ENCODE data around the gene RASEF. TPM values are rescaled to one million over a fixed set of nuclear protein-coding genes. Genes with fewer than 3 reads are reported as not detected.

The RASEF gene
- total and polyA plus RNA-seq, 3 donors from 2014 or later: 2.7 to 10.8 (median 9.1) TPM

GRCh38 chr9:83012922-83013838 lies 49.8 kb downstream of the RASEF start:
- no peak for DNase-seq
- Histone ChIP-seq H3K36me3 (ENCODE audit: low read depth, missing control alignments) (no peaks in the 10 kb centered on the region), H3K27me3 (no peaks in the 10 kb centered on the region), H3K4me3 (no peak overlapping the region), H3K4me1 (no peaks in the 10 kb centered on the region), H3K27ac (no peak overlapping the region), H3K9me3 (no peaks in the 10 kb centered on the region)
- no peak for TF ChIP-seq CTCF (IDR thresholded peaks at IDR 0.05)
- TF ChIP-seq POLR2A (IDR thresholded peaks at IDR 0.05): no peak
- intact Hi-C loops (cut with DNase I; ENCODE audit: low total_unique reads): no loop called here
- WGBS, 2 donors: 49 to 52% methylated on average over 7 of the region's 7 CpGs

GRCh38 chr9:83012168-83012921 lies 50.6 kb downstream of the RASEF start:
- no peaks in the 10 kb centered on the region for H3K9me3 ChIP-seq
- TF ChIP-seq CTCF (IDR thresholded peaks at IDR 0.05) (no peak), POLR2A (IDR thresholded peaks at IDR 0.05) (no peak)
- no peak overlapping the region for H3K27ac ChIP-seq
- intact Hi-C loops (cut with DNase I; ENCODE audit: low total_unique reads): no loop called here
- no peaks in the 10 kb centered on the region for H3K4me1 ChIP-seq
- no peaks in the 10 kb centered on the region for H3K36me3 ChIP-seq (ENCODE audit: low read depth, missing control alignments)
- no peak for DNase-seq
- no peak overlapping the region for H3K4me3 ChIP-seq
- 46 to 48% methylated on average over 4 of the region's 4 CpGs for WGBS, 2 donors
- no peaks in the 10 kb centered on the region for H3K27me3 ChIP-seq

GRCh38 chr9:83011611-83012010 lies 51.3 kb downstream of the RASEF start:
- intact Hi-C loops (cut with DNase I; ENCODE audit: low total_unique reads): no loop called here
- no peak overlapping the region for H3K27ac ChIP-seq

GRCh38 chr9:83007521-83008300 lies 55.2 kb downstream of the RASEF start:
- H3K4me1 ChIP-seq: no peaks in the 10 kb centered on the region
- TF ChIP-seq POLR2A (IDR thresholded peaks at IDR 0.05) (no peak), CTCF (IDR thresholded peaks at IDR 0.05) (no peak)
- intact Hi-C loops (cut with DNase I; ENCODE audit: low total_unique reads): no loop called here
- H3K9me3 ChIP-seq: no peaks in the 10 kb centered on the region
- H3K27me3 ChIP-seq: no peaks in the 10 kb centered on the region
- WGBS, 2 donors: 86 to 87% methylated on average over 9 of the region's 9 CpGs
- no peak overlapping the region for H3K4me3 ChIP-seq
- no peak overlapping the region for H3K27ac ChIP-seq
- no peaks in the 10 kb centered on the region for H3K36me3 ChIP-seq (ENCODE audit: low read depth, missing control alignments)
- no peak for DNase-seq

More at GRCh38 chr9:83011611-83012010, 51.3 kb downstream of the RASEF start:
- TF ChIP-seq CTCF (IDR thresholded peaks at IDR 0.05): no peak
- TF ChIP-seq POLR2A (IDR thresholded peaks at IDR 0.05): no peak
- H3K4me1 ChIP-seq: no peaks in the 10 kb centered on the region
- H3K36me3 ChIP-seq (ENCODE audit: low read depth, missing control alignments): no peaks in the 10 kb centered on the region
- H3K9me3 ChIP-seq: no peaks in the 10 kb centered on the region
- DNase-seq: no peak
- no peaks in the 10 kb centered on the region for H3K27me3 ChIP-seq
- H3K4me3 ChIP-seq: no peak overlapping the region

Measured in testis (tissue), 3 donors.